HTERT RPE-1 (cell line): ENCODE results near the gene CD72.

Experiments
- in situ Hi-C: fragments of 300-500 bp; cut with MboI; formaldehyde crosslinking; loops from 4 replicates; pipeline ENCODE4 v1.14.3; 2020; ENCODE audit warnings: low sequenced_read_pairs

CD72 gene

DNA sequence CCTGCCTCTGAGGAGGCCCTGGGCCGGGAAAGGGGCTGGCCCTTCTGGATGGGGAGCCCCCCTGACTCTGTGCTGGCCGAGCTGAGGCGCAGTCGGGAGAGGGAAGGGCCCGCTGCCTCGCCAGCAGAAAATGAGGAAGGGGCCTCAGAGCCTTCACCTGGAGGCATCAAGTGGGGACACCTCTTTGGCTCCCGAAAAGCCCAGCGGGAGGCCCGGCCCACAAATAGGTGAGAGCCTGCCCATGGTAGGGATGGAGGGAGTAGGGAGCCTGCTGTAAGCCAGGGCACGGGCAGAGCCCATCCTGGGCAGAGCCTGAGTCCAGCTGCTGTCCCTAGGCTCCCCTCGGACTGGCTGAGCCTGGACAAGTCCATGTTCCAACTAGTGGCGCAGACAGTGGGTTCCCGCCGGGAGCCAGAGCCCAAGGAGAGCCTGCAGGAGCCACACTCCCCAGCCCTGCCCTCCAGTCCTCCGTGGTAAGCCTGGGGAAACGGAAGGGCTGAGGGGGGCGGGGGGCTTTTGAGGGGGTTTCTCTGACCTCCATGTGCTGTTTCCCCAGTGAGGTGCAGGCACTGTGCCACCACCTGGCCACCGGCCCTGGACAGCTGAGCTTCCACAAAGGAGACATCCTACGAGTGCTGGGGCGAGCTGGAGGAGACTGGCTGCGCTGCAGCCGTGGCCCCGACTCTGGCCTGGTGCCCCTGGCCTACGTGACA is 57.4 kb downstream of the CD72 start:
- in situ Hi-C loops = no loop called here
